Left ventricle myocardium inferior (tissue), 1 donor: ENCODE data around the gene PPARG. TPM values are rescaled to one million over a fixed set of nuclear protein-coding genes. Genes with fewer than 3 reads are reported as not detected.

ENCODE experiments used
- DNase-seq: peaks from one replicate; pipeline ENCODE4 v3.0.0-alpha.2; 2020
- H3K27ac ChIP-seq: fragments of 200-600 bp; replicated peaks from 2 replicates; pipeline ENCODE4 v1.8.0; 2021
- H3K27me3 ChIP-seq: fragments of 200-600 bp; 2 replicates; pipeline ENCODE4 v1.8.0; 2021; ENCODE audit warnings: low read depth
- H3K36me3 ChIP-seq: fragments of 200-600 bp; 2 replicates; pipeline ENCODE4 v1.8.0; 2021
- H3K4me1 ChIP-seq: fragments of 200-600 bp; 2 replicates; pipeline ENCODE4 v1.8.0; 2021
- H3K4me3 ChIP-seq: fragments of 200-600 bp; 2 replicates; pipeline ENCODE4 v1.8.0; 2021; ENCODE audit warnings: mild to moderate bottlenecking, moderate library complexity
- H3K9me3 ChIP-seq: fragments of 200-600 bp; replicated peaks from 2 replicates; pipeline ENCODE4 v1.8.0; 2021
- intact Hi-C: fragments of 100-400 bp; cut with micrococcal nuclease; formaldehyde crosslinking; loops from one replicate; pipeline ENCODE4 v1.11.0; 2022
- long read RNA-seq: library from polyadenylated mRNA; unstranded; transcript quantifications from one replicate; pipeline ENCODE4 v2.0.0, GENCODE V29; 2021
- total RNA-seq: library from RNA; stranded (reverse); fragmentation: NEBNext Ultra II Directional; extraction: Animal tissue kit (Norgen Biotek cat#: 25700); gene quantifications from one replicate; pipeline ENCODE4 v1.2.1, GENCODE V29; 2021
- TF ChIP-seq, protein P1 (sequence below): fragments of 200-600 bp; IDR thresholded peaks from 2 replicates; pipeline ENCODE4 v1.8.0; 2021; ENCODE audit warnings: antibody characterized with exemption, mild to moderate bottlenecking, borderline replicate concordance
- donor health status: DM: no; HTN: yes; CAD: no; lungs with severe emphysema.

The PPARG gene
- total RNA-seq: 15.6 TPM
- long read RNA-seq, transcript PPARG-202 (8 exons, 1,870 nt): major isoform, 12 of 31 reads
- long read RNA-seq, transcript PPARG-207 (7 exons, 1,722 nt): minor isoform, 11 of 31 reads
- long read RNA-seq, partial matches to known transcripts: 0 of 31 reads
- long read RNA-seq, other reads (novel, unspliced or antisense): 5 of 31 reads

- H3K9me3 ChIP-seq: no peaks in the 10 kb centered on the region
- intact Hi-C loops: no loop called here
- DNase-seq: peak; percentile 45
- H3K27ac ChIP-seq: peak within 1 kb of the TSS; percentile 93
- peaks cover 52% of the 10 kb centered on the region for H3K4me1 ChIP-seq
- TF ChIP-seq, protein P1, sequence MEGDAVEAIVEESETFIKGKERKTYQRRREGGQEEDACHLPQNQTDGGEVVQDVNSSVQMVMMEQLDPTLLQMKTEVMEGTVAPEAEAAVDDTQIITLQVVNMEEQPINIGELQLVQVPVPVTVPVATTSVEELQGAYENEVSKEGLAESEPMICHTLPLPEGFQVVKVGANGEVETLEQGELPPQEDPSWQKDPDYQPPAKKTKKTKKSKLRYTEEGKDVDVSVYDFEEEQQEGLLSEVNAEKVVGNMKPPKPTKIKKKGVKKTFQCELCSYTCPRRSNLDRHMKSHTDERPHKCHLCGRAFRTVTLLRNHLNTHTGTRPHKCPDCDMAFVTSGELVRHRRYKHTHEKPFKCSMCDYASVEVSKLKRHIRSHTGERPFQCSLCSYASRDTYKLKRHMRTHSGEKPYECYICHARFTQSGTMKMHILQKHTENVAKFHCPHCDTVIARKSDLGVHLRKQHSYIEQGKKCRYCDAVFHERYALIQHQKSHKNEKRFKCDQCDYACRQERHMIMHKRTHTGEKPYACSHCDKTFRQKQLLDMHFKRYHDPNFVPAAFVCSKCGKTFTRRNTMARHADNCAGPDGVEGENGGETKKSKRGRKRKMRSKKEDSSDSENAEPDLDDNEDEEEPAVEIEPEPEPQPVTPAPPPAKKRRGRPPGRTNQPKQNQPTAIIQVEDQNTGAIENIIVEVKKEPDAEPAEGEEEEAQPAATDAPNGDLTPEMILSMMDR: peak; percentile 4
- H3K4me3 ChIP-seq: peak within 1 kb of the TSS; percentile 93
- no peaks in the 10 kb centered on the region for H3K27me3 ChIP-seq
- H3K36me3 ChIP-seq: no peaks in the 10 kb centered on the region
Observed at GRCh38 chr3:12288182-12289129, at the start of gene PPARG. TSS of gene PPARG (plus strand) at chr3:12289070. CDS start at chr3:12379712, 90,642 bp downstream.

DNA sequence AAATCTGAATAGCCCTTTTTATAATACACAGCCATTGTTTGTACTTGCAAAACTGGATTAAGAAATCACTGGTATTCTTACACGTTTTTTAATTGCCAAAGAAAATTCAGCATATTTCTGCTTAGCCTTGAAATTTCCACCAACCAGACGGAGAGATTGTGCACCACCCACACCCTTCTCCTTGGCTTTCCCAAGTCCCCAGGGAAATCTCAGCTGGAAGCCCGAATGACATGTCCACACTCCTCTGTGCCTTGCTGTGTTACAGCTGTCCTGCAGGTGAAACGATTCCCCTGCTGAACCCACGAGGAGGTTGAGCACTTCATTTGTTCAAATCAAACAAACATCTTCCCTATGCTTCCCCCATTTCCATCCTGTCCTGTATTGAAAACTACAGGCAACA is 49.6 kb upstream of the PPARG start:
- DNase-seq: no peak
- TF ChIP-seq, protein P1: no peak

GRCh38 chr3:12242772-12243171 is 46.1 kb upstream of the PPARG start:
- H3K4me1 ChIP-seq: no peaks in the 10 kb centered on the region

More for the DNA sequence above, 49.6 kb upstream of the PPARG start:
- Histone ChIP-seq H3K4me3 (no peak overlapping the region), H3K36me3 (no peaks in the 10 kb centered on the region), H3K27ac (no peak overlapping the region), H3K9me3 (peaks cover 5% of the 10 kb centered on the region), H3K27me3 (peaks cover 13% of the 10 kb centered on the region), H3K4me1 (peaks cover 7% of the 10 kb centered on the region)
- intact Hi-C loops: no loop called here

GRCh38 chr3:12246497-12247163 is 42.2 kb upstream of the PPARG start:
- intact Hi-C loops: no loop called here
- DNase-seq: no peak
- no peak overlapping the region for H3K4me3 ChIP-seq
- H3K4me1 ChIP-seq: no peaks in the 10 kb centered on the region
- peaks cover 21% of the 10 kb centered on the region for H3K27me3 ChIP-seq
- peaks cover 19% of the 10 kb centered on the region for H3K9me3 ChIP-seq
- no peak overlapping the region for H3K27ac ChIP-seq
- TF ChIP-seq, protein P1: no peak
- H3K36me3 ChIP-seq: no peaks in the 10 kb centered on the region

More at GRCh38 chr3:12242772-12243171, 46.1 kb upstream of the PPARG start:
- H3K27me3 ChIP-seq: peaks cover 18% of the 10 kb centered on the region
- peaks cover 5% of the 10 kb centered on the region for H3K9me3 ChIP-seq
- H3K4me3 ChIP-seq: no peak overlapping the region
- intact Hi-C loops: no loop called here
- DNase-seq: no peak
- H3K36me3 ChIP-seq: no peaks in the 10 kb centered on the region
- TF ChIP-seq, protein P1: no peak
- no peak overlapping the region for H3K27ac ChIP-seq

DNA sequence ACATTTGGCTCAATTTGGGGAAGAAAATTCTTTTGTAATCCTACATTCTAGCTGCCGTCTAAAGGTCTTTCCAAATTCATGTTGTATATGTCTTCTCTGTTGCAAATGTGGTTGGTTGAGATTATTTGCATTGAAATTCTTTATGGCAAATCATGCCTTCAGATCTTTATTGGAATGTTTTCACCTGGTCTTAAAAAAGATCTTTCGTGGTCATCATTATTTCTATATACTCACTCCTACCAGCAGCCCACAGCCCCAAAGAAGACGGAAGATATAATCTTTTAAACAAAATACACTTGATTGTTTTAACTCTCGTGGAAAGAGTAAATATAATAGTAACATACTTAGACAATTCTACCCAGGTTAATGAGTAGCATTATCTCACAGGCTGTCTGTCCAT is 41.5 kb upstream of the PPARG start:
- intact Hi-C loops: no loop called here
- Histone ChIP-seq H3K27me3 (peaks cover 21% of the 10 kb centered on the region), H3K9me3 (peaks cover 18% of the 10 kb centered on the region), H3K36me3 (no peaks in the 10 kb centered on the region), H3K4me3 (no peak overlapping the region), H3K27ac (no peak overlapping the region), H3K4me1 (no peaks in the 10 kb centered on the region)
- TF ChIP-seq, protein P1: no peak
- no peak for DNase-seq
